AG04449 (cell line): ENCODE results near the gene ZNF503.

ENCODE experiments used
- CTCF ChIA-PET: fragments of 350-600 bp; formaldehyde crosslinking; extraction: SDS; loops from one replicate; lab custom pipeline; 2021; ENCODE audit warnings: antibody characterized with exemption; lab: Yijun Ruan, JAX
- POLR2A ChIA-PET: fragments of 400-600, 350-600 bp; formaldehyde crosslinking; extraction: SDS; loops from one replicate; lab custom pipeline; 2020; ENCODE audit warnings: antibody characterized with exemption, inconsistent platforms; lab: Yijun Ruan, JAX
- DNase-seq: peaks from one replicate; pipeline ENCODE4 v3.0.0-alpha.2; 2010; ENCODE audit warnings: low read depth, low spot score
- H3K4me3 ChIP-seq: 2 replicates; pipeline ENCODE4 v1.5.1; 2011; ENCODE audit warnings: low read depth, mild to moderate bottlenecking, control low read depth, low read length
- TF ChIP-seq, protein P1 (sequence below): IDR thresholded peaks from one replicate; pipeline ENCODE4 v1.5.1; 2011; ENCODE audit warnings: mild to moderate bottlenecking, moderate library complexity, low read length, control low read depth, inconsistent platforms; ENCODE audit not compliant: insufficient read depth; ENCODE audit errors: missing control alignments

ZNF503 gene, protein sequence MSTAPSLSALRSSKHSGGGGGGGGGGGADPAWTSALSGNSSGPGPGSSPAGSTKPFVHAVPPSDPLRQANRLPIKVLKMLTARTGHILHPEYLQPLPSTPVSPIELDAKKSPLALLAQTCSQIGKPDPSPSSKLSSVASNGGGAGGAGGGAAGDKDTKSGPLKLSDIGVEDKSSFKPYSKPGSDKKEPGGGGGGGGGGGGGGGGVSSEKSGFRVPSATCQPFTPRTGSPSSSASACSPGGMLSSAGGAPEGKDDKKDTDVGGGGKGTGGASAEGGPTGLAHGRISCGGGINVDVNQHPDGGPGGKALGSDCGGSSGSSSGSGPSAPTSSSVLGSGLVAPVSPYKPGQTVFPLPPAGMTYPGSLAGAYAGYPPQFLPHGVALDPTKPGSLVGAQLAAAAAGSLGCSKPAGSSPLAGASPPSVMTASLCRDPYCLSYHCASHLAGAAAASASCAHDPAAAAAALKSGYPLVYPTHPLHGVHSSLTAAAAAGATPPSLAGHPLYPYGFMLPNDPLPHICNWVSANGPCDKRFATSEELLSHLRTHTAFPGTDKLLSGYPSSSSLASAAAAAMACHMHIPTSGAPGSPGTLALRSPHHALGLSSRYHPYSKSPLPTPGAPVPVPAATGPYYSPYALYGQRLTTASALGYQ

DNA sequence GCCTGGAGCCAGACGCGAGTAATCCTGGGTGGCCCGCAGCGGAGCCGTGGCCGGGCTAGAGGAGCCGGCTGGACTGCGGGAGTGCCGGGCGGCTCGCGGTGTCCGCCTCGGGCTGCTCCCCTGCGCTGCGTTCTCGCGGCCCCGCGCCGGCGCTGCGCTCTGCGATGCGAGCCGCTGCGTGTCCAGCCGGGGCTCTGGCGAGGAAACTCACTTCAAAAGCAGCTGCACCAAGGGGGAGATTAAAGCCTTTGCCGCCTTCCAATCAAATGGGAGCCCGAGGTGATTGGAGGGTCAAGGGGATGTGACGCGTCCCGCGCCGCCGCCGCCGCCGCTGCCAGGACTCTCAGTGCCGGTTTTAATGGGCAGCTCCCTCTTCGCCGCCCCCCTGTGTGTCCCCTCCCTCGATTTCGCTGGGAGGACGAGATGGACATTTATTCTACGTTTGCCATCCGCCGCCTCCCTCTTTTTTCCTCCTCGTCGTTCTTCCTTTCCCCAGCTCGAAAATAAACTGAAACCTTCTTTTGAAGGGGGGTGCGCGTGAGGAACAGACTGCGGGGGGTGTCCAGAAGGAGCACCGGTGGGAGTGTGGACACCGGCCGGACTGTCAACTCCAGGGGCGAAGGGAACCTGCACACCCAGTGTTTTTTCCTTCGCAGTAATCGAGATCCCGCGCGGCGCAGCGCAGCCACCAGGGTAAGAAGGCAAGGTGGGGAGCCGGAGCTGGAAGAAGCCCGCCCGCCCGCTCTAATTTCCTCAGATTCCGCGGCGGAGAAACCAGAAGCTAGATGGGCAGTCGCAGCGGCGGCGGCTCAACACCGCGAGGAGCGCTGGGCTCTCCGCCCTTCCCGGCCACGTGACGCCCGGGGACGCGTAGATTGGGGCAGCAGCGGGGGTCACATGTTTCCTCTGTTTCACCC lies at the start of gene ZNF503:
Gene ZNF503 (minus strand): TSS at position 196 of the 917 bp plus-strand sequence. CDS start 345 bp downstream, outside the sequence.
- ChIA-PET CTCF (interaction anchor here (0.7 to 5.0 kb wide), 7 partner anchors 508 to 1603 kb away, joined by 3 to 32 read pairs (median 5); no protein-coding TSS in a partner anchor), POLR2A (interaction anchor here (0.6 to 1.5 kb wide), 17 partner anchors 43 to 1956 kb away, joined by 3 to 5 read pairs (median 3); no protein-coding TSS in a partner anchor)
- DNase-seq = peak; percentile 76
- H3K4me3 ChIP-seq = peak within 1 kb of the TSS; percentile 96
- TF ChIP-seq, protein P1, sequence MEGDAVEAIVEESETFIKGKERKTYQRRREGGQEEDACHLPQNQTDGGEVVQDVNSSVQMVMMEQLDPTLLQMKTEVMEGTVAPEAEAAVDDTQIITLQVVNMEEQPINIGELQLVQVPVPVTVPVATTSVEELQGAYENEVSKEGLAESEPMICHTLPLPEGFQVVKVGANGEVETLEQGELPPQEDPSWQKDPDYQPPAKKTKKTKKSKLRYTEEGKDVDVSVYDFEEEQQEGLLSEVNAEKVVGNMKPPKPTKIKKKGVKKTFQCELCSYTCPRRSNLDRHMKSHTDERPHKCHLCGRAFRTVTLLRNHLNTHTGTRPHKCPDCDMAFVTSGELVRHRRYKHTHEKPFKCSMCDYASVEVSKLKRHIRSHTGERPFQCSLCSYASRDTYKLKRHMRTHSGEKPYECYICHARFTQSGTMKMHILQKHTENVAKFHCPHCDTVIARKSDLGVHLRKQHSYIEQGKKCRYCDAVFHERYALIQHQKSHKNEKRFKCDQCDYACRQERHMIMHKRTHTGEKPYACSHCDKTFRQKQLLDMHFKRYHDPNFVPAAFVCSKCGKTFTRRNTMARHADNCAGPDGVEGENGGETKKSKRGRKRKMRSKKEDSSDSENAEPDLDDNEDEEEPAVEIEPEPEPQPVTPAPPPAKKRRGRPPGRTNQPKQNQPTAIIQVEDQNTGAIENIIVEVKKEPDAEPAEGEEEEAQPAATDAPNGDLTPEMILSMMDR = peak; percentile 18

DNA sequence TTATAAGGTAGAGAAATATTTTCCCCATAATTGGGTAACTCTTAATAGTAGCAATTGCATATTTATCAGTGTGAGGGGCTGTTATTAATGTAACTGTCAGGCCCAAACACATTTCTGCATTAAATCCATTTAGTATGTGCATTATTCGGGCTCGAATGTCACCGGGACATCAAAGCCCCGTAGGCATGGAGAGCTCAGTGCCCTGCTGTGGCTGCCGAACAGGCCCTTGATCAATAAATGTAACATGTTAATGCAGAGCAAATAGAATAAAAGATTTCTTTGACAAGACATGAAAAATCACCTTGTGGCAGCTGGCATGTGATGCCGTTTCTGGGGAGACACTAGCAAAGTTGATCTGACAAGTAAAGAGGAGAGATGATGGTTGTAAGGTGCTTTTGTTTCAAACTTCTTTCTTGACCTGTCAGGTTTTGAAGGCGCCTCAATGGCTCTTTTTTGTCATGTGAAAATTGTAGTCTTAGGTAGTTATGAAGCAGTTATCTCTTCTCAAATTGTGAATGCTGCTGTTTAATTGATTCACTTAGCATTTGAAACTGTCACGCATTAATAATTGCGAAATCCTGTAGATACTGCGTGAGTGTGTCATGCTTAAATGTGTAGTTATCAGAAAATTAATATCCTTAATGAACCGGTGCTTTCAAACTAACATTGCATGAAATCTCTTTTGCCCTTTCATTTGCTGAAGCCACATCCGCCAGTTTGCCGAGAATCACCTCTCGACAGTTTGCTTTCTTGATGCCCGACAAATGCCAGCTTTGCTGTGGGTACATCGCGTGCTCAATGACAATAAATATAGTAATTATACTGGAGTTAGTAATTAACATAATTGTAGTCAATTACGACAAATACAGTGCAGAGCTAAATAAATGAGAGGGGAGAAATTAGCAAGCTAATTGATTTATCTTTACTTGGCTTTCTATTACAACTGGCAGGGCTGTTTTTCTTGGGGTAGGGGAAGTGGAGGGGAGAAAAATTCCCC lies 49.4 kb upstream of the ZNF503 start:
- ChIA-PET POLR2A (no interaction called here), CTCF (no interaction called here)
- TF ChIP-seq, protein P1 = no peak
- no peak overlapping the region for H3K4me3 ChIP-seq
- DNase-seq = no peak

GRCh38 chr10:75450075-75450445 lies 48.5 kb upstream of the ZNF503 start:
- ChIA-PET CTCF (no interaction called here), POLR2A (no interaction called here)
- TF ChIP-seq, protein P1 = no peak

DNA sequence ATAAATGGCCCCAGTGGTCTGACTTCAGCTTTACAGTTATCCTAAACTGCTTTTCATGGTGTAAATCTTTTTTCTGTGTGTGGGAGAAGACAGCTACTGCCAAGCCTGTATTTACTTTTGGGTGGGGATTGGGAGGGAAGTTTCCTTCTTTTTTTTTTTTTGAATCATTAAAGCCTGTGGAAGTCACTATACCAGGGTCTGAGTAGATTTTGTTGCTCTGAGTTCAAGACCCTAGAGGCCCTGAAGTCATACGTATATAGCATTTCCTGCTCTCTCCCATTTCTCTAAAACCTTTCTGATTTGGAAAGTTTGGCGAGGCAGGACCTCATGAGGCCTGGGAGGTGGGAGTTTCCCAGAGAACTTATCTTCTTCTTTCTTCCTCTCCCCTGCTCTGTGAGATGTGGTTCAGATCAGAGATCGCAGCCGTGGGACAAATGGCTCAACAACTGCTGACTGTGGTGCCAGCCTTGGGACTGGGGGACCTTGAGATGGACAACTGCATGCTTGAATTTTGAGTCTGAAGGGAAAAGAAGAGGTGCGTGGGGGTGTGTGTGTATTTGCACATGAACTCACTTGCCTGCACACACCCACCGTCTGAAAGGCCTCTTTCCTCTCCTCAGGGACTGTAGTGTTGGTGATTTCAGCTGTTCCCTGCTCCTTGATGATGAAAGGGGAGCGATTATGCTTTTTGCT lies 48.0 kb upstream of the ZNF503 start:
- H3K4me3 ChIP-seq = no peak overlapping the region
- ChIA-PET CTCF (interaction anchor here (0.6 kb wide), 1 partner anchor 1557 kb away, joined by 3 read pairs; no protein-coding TSS in a partner anchor), POLR2A (no interaction called here)
- DNase-seq = no peak
- TF ChIP-seq, protein P1 = no peak

More at GRCh38 chr10:75450075-75450445, 48.5 kb upstream of the ZNF503 start:
- H3K4me3 ChIP-seq = no peak overlapping the region
- no peak for DNase-seq

GRCh38 chr10:75448166-75448565 lies 46.6 kb upstream of the ZNF503 start:
- ChIA-PET CTCF (no interaction called here), POLR2A (no interaction called here)
- no peak overlapping the region for H3K4me3 ChIP-seq
- DNase-seq = no peak
- TF ChIP-seq, protein P1 = no peak
